Mesenchymal stem cell (in vitro differentiated cells and primary cell): ENCODE measurements around the gene USH2A.

ENCODE experiments used
- DNase-seq: peaks from one replicate; pipeline ENCODE4 v3.0.0-alpha.2; 2013
- H2AFZ ChIP-seq: one replicate; pipeline ENCODE4 v1.6.1; 2013; ENCODE audit warnings: low read depth, mild to moderate bottlenecking, control low read depth, inconsistent platforms, low read length, moderate library complexity
- H2AK5ac ChIP-seq: 2 replicates; pipeline ENCODE4 v1.6.1; 2013; ENCODE audit warnings: low read length, moderate library complexity, mild to moderate bottlenecking, inconsistent platforms; ENCODE audit not compliant: severe bottlenecking
- H2BK120ac ChIP-seq: one replicate; pipeline ENCODE4 v1.6.1; 2013; ENCODE audit warnings: low read depth, mild to moderate bottlenecking, inconsistent platforms, low read length, moderate library complexity
- H2BK12ac ChIP-seq, 2 experiments: one replicate each; pipeline ENCODE4 v1.6.1; 2013; ENCODE audit warnings: inconsistent platforms in 2 of 2, low read length in 2 of 2, mild to moderate bottlenecking in 2 of 2, moderate library complexity in 2 of 2, control low read depth in 1 of 2
- H2BK15ac ChIP-seq: one replicate; pipeline ENCODE4 v1.6.1; 2013; ENCODE audit warnings: mild to moderate bottlenecking, low read depth, inconsistent platforms; ENCODE audit not compliant: poor library complexity, severe bottlenecking
- H2BK5ac ChIP-seq: 2 replicates; pipeline ENCODE4 v1.6.1; 2013; ENCODE audit warnings: low read depth, mild to moderate bottlenecking, low read length, control low read depth, inconsistent platforms; ENCODE audit not compliant: poor library complexity, severe bottlenecking
- H3K14ac ChIP-seq, 2 experiments: one replicate each; pipeline ENCODE4 v1.6.1; 2013; ENCODE audit warnings: inconsistent platforms in 2 of 2, low read length in 2 of 2, control low read depth in 1 of 2, mild to moderate bottlenecking in 1 of 2, moderate library complexity in 1 of 2
- H3K18ac ChIP-seq, 2 experiments: one replicate each; pipeline ENCODE4 v1.6.1; 2013; ENCODE audit warnings: inconsistent platforms in 2 of 2, low read length in 2 of 2, control low read depth in 1 of 2, low read depth in 1 of 2, mild to moderate bottlenecking in 1 of 2
- H3K23ac ChIP-seq, 2 experiments: one replicate each; pipeline ENCODE4 v1.6.1; 2013; ENCODE audit warnings: inconsistent platforms in 2 of 2, low read length in 2 of 2, mild to moderate bottlenecking in 2 of 2, moderate library complexity in 2 of 2, control low read depth in 1 of 2
- H3K27ac ChIP-seq: 2 replicates; pipeline ENCODE4 v1.5.1; 2013; ENCODE audit warnings: mild to moderate bottlenecking, moderate library complexity, low read length, control low read depth, inconsistent platforms; ENCODE audit not compliant: poor library complexity, severe bottlenecking
- H3K27me3 ChIP-seq, 2 experiments: 2 replicates each; pipeline versions ENCODE4 v1.6.1 to v1.7.0; 2013; ENCODE audit warnings: low read length in 2 of 2, mild to moderate bottlenecking in 2 of 2, moderate library complexity in 2 of 2, control low read depth in 1 of 2, inconsistent platforms in 1 of 2; ENCODE audit not compliant: control insufficient read depth in 1 of 2, insufficient read depth in 1 of 2
- H3K36me3 ChIP-seq, 2 experiments: 2 replicates each; pipeline versions ENCODE4 v1.6.1 to v1.7.0; 2013; ENCODE audit warnings: low read length in 2 of 2, control low read depth in 1 of 2, inconsistent platforms in 1 of 2, low read depth in 1 of 2, mild to moderate bottlenecking in 1 of 2; ENCODE audit not compliant: insufficient read depth in 2 of 2, control insufficient read depth in 1 of 2
- H3K4ac ChIP-seq, 2 experiments: one replicate each; pipeline ENCODE4 v1.6.1; 2013; ENCODE audit warnings: inconsistent platforms in 2 of 2, low read length in 2 of 2, mild to moderate bottlenecking in 2 of 2, moderate library complexity in 2 of 2, control low read depth in 1 of 2, low read depth in 1 of 2
- H3K4me1 ChIP-seq: 2 replicates; pipeline ENCODE4 v1.6.1; 2013; ENCODE audit warnings: low read depth, low read length, control low read depth; ENCODE audit not compliant: control insufficient read depth, insufficient read depth
- H3K4me2 ChIP-seq: 2 replicates; pipeline ENCODE4 v1.6.1; 2013; ENCODE audit warnings: low read length, mild to moderate bottlenecking, inconsistent platforms; ENCODE audit not compliant: poor library complexity, severe bottlenecking
- H3K4me3 ChIP-seq, 2 experiments: 2 replicates each; pipeline versions ENCODE4 v1.5.1 to v1.7.0; 2013; ENCODE audit warnings: low read length in 2 of 2, mild to moderate bottlenecking in 2 of 2, control low read depth in 1 of 2, low read depth in 1 of 2; ENCODE audit not compliant: insufficient read depth in 1 of 2
- H3K79me1 ChIP-seq: replicated peaks from 2 replicates; pipeline ENCODE4 v1.6.1; 2013; ENCODE audit warnings: mild to moderate bottlenecking, control low read depth, low read length, inconsistent platforms; ENCODE audit not compliant: poor library complexity, severe bottlenecking
- H3K9ac ChIP-seq: 2 replicates; pipeline ENCODE4 v1.7.0; 2013; ENCODE audit warnings: mild to moderate bottlenecking, low read length, moderate library complexity
- H3K9me3 ChIP-seq: 2 replicates; pipeline ENCODE4 v1.7.0; 2013; ENCODE audit warnings: mild to moderate bottlenecking, low read length; ENCODE audit not compliant: control insufficient read depth
- H4K8ac ChIP-seq: one replicate; pipeline ENCODE4 v1.6.1; 2013; ENCODE audit warnings: inconsistent platforms, mild to moderate bottlenecking, low read length, moderate library complexity
- H4K91ac ChIP-seq: one replicate; pipeline ENCODE4 v1.6.1; 2013; ENCODE audit warnings: mild to moderate bottlenecking, low read length, inconsistent platforms
- WGBS: methylation state at CpG from one replicate; pipeline ENCODE4 v1.1.7; 2013; ENCODE audit warnings: mixed read lengths; 5-methylcytosine and 5-hydroxymethylcytosine counted together

Gene USH2A

DNA sequence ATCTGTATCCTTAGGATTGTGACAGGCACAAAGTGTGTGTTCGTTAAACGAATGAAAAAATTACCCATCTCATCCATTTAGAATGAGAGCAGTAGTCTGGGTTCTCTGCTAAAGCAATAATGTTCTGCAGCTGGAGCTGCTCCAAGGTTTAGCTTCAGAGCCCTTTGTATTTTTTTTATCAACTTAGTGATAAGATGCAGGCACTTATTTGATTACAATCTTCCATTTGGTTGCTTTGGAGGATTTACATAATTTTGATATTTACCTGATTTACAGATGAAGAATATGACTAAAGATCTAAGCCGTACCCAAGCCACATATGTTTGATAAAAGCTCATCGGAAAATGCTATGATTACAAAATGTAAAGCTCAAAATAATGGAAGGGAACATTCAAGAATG lies 654.9 kb downstream of the USH2A start:
- Histone ChIP-seq H2BK120ac (no peak overlapping the region), H3K4ac (no peak overlapping the region), H3K27me3 (no peaks in the 10 kb centered on the region), H3K4me1 (no peaks in the 10 kb centered on the region), H3K4me2 (no peak overlapping the region), H2AK5ac (no peak overlapping the region), H2BK5ac (no peak overlapping the region), H3K4me3 (no peak overlapping the region), H2BK12ac (no peak overlapping the region), H3K36me3 (no peaks in the 10 kb centered on the region), H3K23ac (no peak overlapping the region), H4K91ac (no peak overlapping the region), H2AFZ (no peak overlapping the region), H3K27ac (no peak overlapping the region), H3K14ac (no peak overlapping the region), H3K18ac (no peak overlapping the region), H4K8ac (no peak overlapping the region), H3K9me3 (no peaks in the 10 kb centered on the region), H3K79me1 (no peaks in the 10 kb centered on the region), H3K9ac (no peak overlapping the region), H2BK15ac (no peak overlapping the region)
- WGBS = 94% methylated on average over 4 of the region's 4 CpGs
- no peak for DNase-seq

GRCh38 chr1:215767761-215768160 lies 655.5 kb downstream of the USH2A start:
- H3K9me3 ChIP-seq = no peaks in the 10 kb centered on the region
- no peak overlapping the region for H3K27ac ChIP-seq
- no peaks in the 10 kb centered on the region for H3K36me3 ChIP-seq
- no CpG with 5 or more reads among the region's 2 CpGs for WGBS
- H2AK5ac ChIP-seq = no peak overlapping the region
- no peak overlapping the region for H4K8ac ChIP-seq
- no peak overlapping the region for H4K91ac ChIP-seq
- H3K27me3 ChIP-seq = no peaks in the 10 kb centered on the region
- no peak overlapping the region for H3K4me3 ChIP-seq
- no peaks in the 10 kb centered on the region for H3K4me1 ChIP-seq
- no peak overlapping the region for H2BK12ac ChIP-seq
- no peak overlapping the region for H3K9ac ChIP-seq
- H2BK15ac ChIP-seq = no peak overlapping the region
- H3K18ac ChIP-seq = no peak overlapping the region
- H3K4ac ChIP-seq = no peak overlapping the region
- no peak overlapping the region for H3K4me2 ChIP-seq
- no peak overlapping the region for H3K14ac ChIP-seq
- DNase-seq = no peak
- H2BK5ac ChIP-seq = no peak overlapping the region
- H2AFZ ChIP-seq = no peak overlapping the region
- H2BK120ac ChIP-seq = no peak overlapping the region
- H3K79me1 ChIP-seq = no peaks in the 10 kb centered on the region
- H3K23ac ChIP-seq = no peak overlapping the region

- Histone ChIP-seq H3K27ac (no peak overlapping the region), H3K14ac (no peak overlapping the region), H3K23ac (no peak overlapping the region), H2AFZ (no peak overlapping the region), H2BK12ac (no peak overlapping the region), H2BK120ac (no peak overlapping the region), H3K9ac (no peak overlapping the region), H3K9me3 (no peaks in the 10 kb centered on the region), H3K4me2 (no peak overlapping the region), H4K8ac (no peak overlapping the region), H2AK5ac (no peak overlapping the region), H3K4me3 (no peak overlapping the region), H3K18ac (no peak overlapping the region), H3K79me1 (no peaks in the 10 kb centered on the region), H3K27me3 (no peaks in the 10 kb centered on the region), H3K4ac (no peak overlapping the region), H3K4me1 (no peaks in the 10 kb centered on the region), H2BK15ac (no peak overlapping the region), H3K36me3 (no peaks in the 10 kb centered on the region), H4K91ac (no peak overlapping the region), H2BK5ac (no peak overlapping the region)
- WGBS = 78% methylated on average over 1 of the region's 1 CpG
- DNase-seq = no peak
Measured at GRCh38 chr1:215766521-215766920, 656.7 kb downstream of the USH2A start.

GRCh38 chr1:215765833-215766232 lies 657.4 kb downstream of the USH2A start:
- Histone ChIP-seq H2AFZ (no peak overlapping the region), H2BK120ac (no peak overlapping the region), H3K36me3 (no peaks in the 10 kb centered on the region), H3K9me3 (no peaks in the 10 kb centered on the region), H3K27ac (no peak overlapping the region), H3K23ac (no peak overlapping the region), H2BK12ac (no peak overlapping the region), H3K4me3 (no peak overlapping the region), H2BK15ac (no peak overlapping the region), H3K4ac (no peak overlapping the region), H3K14ac (no peak overlapping the region), H3K27me3 (no peaks in the 10 kb centered on the region), H3K79me1 (no peaks in the 10 kb centered on the region), H3K4me2 (no peak overlapping the region), H3K9ac (no peak overlapping the region), H4K8ac (no peak overlapping the region), H3K18ac (no peak overlapping the region), H2BK5ac (no peak overlapping the region), H3K4me1 (no peaks in the 10 kb centered on the region), H4K91ac (no peak overlapping the region), H2AK5ac (no peak overlapping the region)
- WGBS = 94% methylated on average over 1 of the region's 1 CpG
- no peak for DNase-seq
